Activated T-cell treated with anti-CD3 and anti-CD28 coated beads, Interleukin-2, amount 50 U/mL, for 24 hours (primary cell): ENCODE data around the gene STXBP5.

Experiments
- DNase-seq: peaks from one replicate; pipeline ENCODE4 v3.0.0-alpha.2; 2020
- H3K27ac Mint-ChIP-seq: 2 replicates; pipeline ENCODE4 v1.8.0; 2020; ENCODE audit warnings: mild to moderate bottlenecking, mixed read lengths
- H3K27me3 Mint-ChIP-seq: 2 replicates; pipeline ENCODE4 v1.8.0; 2020; ENCODE audit warnings: mixed read lengths
- H3K36me3 Mint-ChIP-seq: 2 replicates; pipeline ENCODE4 v1.8.0; 2020; ENCODE audit warnings: low read depth, mixed read lengths
- H3K4me1 Mint-ChIP-seq: 2 replicates; pipeline ENCODE4 v1.8.0; 2020; ENCODE audit warnings: low read depth, mixed read lengths
- H3K4me3 Mint-ChIP-seq: 2 replicates; pipeline ENCODE4 v1.8.0; 2020; ENCODE audit warnings: mild to moderate bottlenecking, moderate library complexity, mixed read lengths
- H3K9me3 Mint-ChIP-seq: 2 replicates; pipeline ENCODE4 v1.8.0; 2020; ENCODE audit warnings: mixed read lengths

The STXBP5 gene

DNA sequence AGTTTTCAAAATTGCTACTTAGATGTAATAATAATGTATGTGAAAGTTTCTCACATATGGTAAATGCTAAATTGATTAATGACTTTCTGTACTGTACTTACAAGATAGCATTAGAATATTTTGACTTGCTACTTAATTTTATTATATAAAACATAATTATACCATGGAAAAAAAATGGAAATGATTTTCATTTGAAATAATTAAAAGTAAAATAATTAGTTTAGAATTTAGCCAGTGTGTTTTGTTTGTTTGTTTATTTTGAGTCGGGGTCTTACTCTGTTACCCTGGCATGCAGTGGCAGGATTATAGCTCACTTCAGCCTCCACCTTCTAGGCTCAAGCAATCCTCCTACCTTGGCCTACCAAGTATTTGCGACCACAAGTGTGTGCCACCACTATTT, 7.1 kb downstream of the STXBP5 start:
- no peaks in the 10 kb centered on the region for H3K27me3 Mint-ChIP-seq
- no peaks in the 10 kb centered on the region for H3K9me3 Mint-ChIP-seq
- peaks cover 42% of the 10 kb centered on the region for H3K36me3 Mint-ChIP-seq
- DNase-seq = no peak
- no peak overlapping the region for H3K27ac Mint-ChIP-seq
- H3K4me3 Mint-ChIP-seq = no peak overlapping the region
- H3K4me1 Mint-ChIP-seq = peaks cover 44% of the 10 kb centered on the region

- H3K27me3 Mint-ChIP-seq = no peaks in the 10 kb centered on the region
- DNase-seq = no peak
- peaks cover 43% of the 10 kb centered on the region for H3K36me3 Mint-ChIP-seq
- no peak overlapping the region for H3K27ac Mint-ChIP-seq
- peaks cover 43% of the 10 kb centered on the region for H3K4me1 Mint-ChIP-seq
- no peaks in the 10 kb centered on the region for H3K9me3 Mint-ChIP-seq
- no peak overlapping the region for H3K4me3 Mint-ChIP-seq
Measured at GRCh38 chr6:147211831-147212230, 7.6 kb downstream of the STXBP5 start.

DNA sequence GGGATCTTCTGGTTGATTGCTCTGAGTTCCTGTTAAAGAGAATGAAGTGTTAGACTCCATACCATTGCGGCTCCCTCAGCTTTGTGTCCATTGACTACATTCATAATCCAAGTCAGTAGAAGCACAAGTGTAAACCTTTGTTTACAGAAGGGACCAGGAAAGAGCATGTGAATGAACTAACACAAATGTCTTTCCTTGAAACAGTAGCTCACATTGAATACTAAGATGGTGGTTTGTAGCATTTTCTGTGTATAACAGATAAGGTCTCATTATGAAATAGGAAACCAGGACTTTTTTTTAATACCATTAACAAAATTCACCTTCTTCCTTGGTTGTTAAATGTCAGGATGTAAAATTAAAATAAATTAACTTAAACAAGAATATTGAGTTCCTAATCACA, 8.4 kb downstream of the STXBP5 start:
- Mint-ChIP-seq H3K4me3 (no peak overlapping the region), H3K4me1 (peaks cover 38% of the 10 kb centered on the region), H3K27ac (no peak overlapping the region), H3K9me3 (no peaks in the 10 kb centered on the region), H3K27me3 (no peaks in the 10 kb centered on the region), H3K36me3 (peaks cover 40% of the 10 kb centered on the region)
- no peak for DNase-seq

- Mint-ChIP-seq H3K9me3 (no peaks in the 10 kb centered on the region), H3K36me3 (peaks cover 41% of the 10 kb centered on the region), H3K4me3 (no peak overlapping the region), H3K27ac (no peak overlapping the region), H3K4me1 (peaks cover 34% of the 10 kb centered on the region), H3K27me3 (no peaks in the 10 kb centered on the region)
- DNase-seq = no peak
Measured at GRCh38 chr6:147213772-147214171, 9.6 kb downstream of the STXBP5 start.

DNA sequence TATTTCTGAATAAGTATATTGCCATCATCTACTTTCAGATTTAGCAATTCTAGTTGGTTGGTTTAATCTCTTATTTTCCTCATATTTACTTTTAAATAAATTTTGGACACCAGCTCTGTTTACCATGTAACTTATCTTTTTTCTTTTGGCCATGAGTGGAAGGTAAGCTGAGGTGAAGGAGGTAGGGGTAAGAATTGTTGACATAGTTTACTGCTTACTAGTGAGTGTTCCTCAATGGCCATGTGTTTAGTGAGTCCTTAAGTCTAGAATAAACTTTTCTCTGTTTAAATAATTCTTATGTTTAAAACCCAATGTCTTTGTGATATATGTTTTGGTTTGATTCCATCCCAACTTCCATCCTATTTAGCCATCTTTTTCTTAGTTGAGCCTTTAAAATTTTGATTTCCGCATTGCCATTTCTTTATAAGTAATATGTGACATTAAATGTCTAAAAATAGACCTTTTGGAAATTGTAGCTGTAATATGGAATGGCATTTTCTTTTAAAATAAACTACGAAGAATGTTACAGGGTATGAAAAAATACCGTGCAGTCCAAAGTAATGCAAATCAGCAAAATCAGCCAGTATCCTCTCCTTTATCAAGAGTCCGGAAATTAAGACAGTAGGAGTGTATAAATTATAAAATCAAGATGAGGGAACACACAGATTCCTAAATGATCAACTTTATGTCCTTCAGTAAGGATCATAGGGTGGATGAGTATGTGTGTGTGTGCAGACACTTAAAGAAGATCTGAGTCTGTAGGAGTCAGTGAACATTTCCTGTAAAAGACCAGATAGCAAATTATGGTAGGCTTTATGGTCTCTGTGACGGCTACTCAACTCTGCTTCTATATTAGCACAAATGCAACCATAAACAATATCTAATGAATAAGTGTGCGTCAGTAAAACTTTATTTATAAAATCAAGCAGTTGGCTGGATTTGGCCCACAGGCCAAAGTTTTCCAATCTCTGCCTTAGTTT, 10.3 kb downstream of the STXBP5 start:
- H3K36me3 Mint-ChIP-seq = peaks cover 48% of the 10 kb centered on the region
- peaks cover 35% of the 10 kb centered on the region for H3K4me1 Mint-ChIP-seq
- H3K4me3 Mint-ChIP-seq = no peak overlapping the region
- H3K27me3 Mint-ChIP-seq = no peaks in the 10 kb centered on the region
- no peaks in the 10 kb centered on the region for H3K9me3 Mint-ChIP-seq
- DNase-seq = no peak
- no peak overlapping the region for H3K27ac Mint-ChIP-seq

DNA sequence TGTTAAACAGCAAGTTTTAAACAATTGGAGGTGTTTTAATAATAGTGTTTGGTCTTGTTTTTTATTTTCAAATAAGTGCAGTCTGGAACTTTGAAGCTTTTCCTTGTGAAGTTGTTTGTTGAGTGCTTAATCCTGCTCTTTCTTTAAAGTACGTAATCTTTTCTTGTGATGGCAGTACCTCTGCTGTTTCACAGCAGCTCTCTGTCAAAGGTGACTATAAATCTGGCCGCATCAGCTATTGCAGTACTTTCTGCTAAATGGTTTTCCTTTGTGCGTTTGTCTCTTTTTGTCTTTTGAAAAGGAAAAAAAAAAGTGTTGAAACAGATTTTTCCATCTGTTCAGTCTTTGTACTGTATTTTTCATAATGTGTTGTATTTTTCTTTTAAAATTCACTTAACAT, 12.7 kb downstream of the STXBP5 start:
- no peak overlapping the region for H3K27ac Mint-ChIP-seq
- no peaks in the 10 kb centered on the region for H3K9me3 Mint-ChIP-seq
- DNase-seq = no peak
- H3K4me3 Mint-ChIP-seq = no peak overlapping the region
- peaks cover 43% of the 10 kb centered on the region for H3K4me1 Mint-ChIP-seq
- H3K36me3 Mint-ChIP-seq = peaks cover 56% of the 10 kb centered on the region
- no peaks in the 10 kb centered on the region for H3K27me3 Mint-ChIP-seq

GRCh38 chr6:147217840-147218404, 13.7 kb downstream of the STXBP5 start:
- Mint-ChIP-seq H3K27me3 (no peaks in the 10 kb centered on the region), H3K9me3 (no peaks in the 10 kb centered on the region), H3K27ac (no peak overlapping the region), H3K36me3 (peaks cover 58% of the 10 kb centered on the region), H3K4me1 (peaks cover 47% of the 10 kb centered on the region), H3K4me3 (no peak overlapping the region)
- no peak for DNase-seq

DNA sequence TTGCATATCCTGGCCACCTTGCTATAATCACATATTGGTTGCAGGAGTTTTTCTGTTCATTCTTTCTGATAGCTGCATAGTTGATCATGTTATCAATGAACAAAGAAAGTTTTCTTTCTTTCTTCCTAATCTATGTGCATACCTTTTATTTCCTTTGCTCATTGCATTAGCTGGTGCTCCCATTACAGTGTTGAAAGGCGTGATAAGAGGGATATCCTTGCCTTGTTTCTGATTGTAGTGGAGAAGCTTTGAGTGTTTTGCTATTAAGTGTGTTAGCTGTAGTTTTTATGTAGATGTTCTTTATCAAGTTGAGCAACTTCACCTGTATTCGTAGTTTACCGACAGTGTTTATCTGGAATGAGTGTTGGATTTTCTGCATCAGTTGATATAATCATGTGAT, 14.6 kb downstream of the STXBP5 start:
- Mint-ChIP-seq H3K9me3 (no peaks in the 10 kb centered on the region), H3K27me3 (no peaks in the 10 kb centered on the region), H3K27ac (no peak overlapping the region), H3K4me1 (peaks cover 53% of the 10 kb centered on the region), H3K4me3 (no peak overlapping the region), H3K36me3 (peaks cover 62% of the 10 kb centered on the region)
- DNase-seq = no peak

DNA sequence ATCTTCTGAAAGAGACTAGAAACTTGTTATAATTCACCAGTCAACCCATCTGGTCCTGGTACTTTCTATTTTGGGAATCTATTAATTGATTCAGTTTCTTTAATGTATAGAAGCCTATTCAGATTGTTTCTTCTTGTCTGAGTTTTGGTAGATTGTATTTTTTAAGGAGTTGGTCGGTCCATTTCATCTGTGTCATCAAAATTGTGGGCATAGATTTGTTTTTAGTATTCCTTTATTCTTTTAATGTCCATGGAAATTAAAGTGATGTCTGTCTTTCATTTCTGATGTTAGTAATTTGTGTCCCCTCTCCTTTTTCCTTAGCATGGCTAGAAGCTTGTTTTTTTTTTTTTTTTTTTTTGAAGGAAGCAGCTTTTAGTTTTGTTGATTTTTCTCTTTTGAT, 15.2 kb downstream of the STXBP5 start:
- no peak overlapping the region for H3K27ac Mint-ChIP-seq
- H3K27me3 Mint-ChIP-seq = no peaks in the 10 kb centered on the region
- peaks cover 49% of the 10 kb centered on the region for H3K4me1 Mint-ChIP-seq
- peaks cover 64% of the 10 kb centered on the region for H3K36me3 Mint-ChIP-seq
- H3K4me3 Mint-ChIP-seq = no peak overlapping the region
- H3K9me3 Mint-ChIP-seq = no peaks in the 10 kb centered on the region
- DNase-seq = no peak

DNA sequence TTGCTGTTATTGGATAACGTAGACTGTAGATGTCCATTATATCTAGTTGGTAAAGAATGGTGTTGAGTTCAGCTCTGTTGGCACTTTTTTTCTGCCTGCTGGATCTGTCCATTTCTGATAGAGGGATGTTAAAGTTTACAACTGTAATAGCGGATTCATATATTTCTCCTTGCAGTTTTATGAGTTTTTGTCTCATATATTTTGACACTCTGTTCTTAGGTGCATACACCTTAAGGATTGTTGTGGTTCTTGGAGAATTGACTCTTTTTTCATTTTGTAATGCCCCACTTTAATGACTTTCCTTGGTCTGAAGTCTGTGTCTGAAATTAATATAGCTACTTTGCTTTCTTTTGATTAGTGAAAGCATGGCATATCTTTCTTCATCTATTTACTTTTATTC, 16.1 kb downstream of the STXBP5 start:
- Mint-ChIP-seq H3K27me3 (no peaks in the 10 kb centered on the region), H3K36me3 (peaks cover 63% of the 10 kb centered on the region), H3K27ac (no peak overlapping the region), H3K4me1 (peaks cover 49% of the 10 kb centered on the region), H3K9me3 (no peaks in the 10 kb centered on the region), H3K4me3 (no peak overlapping the region)
- DNase-seq = no peak

GRCh38 chr6:147221739-147222138, 17.5 kb downstream of the STXBP5 start:
- Mint-ChIP-seq H3K27ac (no peak overlapping the region), H3K36me3 (peaks cover 71% of the 10 kb centered on the region), H3K27me3 (no peaks in the 10 kb centered on the region), H3K4me3 (no peak overlapping the region), H3K4me1 (peaks cover 52% of the 10 kb centered on the region), H3K9me3 (no peaks in the 10 kb centered on the region)
- no peak for DNase-seq

DNA sequence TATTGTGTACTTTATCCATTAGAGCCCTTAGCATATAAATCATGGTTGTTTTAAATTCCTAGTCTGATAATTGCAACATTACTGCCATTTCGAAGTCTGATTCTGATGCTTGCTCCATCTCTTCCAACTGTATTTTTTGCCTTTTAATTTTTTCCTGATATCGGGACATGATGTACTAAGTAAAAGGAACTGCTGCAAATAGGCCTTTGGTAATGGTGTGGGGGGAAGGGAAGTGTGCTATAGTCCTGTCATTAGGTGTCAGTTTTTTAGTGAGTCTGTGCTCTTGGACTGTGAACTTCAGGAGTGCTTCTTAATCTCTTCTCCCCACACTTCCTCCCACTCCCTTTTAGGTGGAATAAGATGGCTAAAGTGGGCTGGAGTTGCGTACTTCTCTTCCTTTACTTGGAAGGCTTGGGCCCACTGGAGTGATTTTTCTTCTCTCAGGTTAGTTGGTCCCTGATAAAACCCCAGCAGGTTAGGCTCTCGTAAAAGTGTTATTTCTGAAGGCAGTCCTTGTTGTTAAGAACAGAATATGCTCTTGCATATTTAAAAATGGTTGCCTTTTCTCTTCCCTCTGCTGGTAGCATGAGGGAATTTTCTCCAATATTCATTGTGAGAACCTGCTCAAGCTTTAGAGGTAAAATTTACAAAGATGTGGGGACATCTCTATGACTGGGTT, 18.1 kb downstream of the STXBP5 start:
- no peak for DNase-seq
- H3K4me1 Mint-ChIP-seq = peaks cover 54% of the 10 kb centered on the region

GRCh38 chr6:147223736-147224135, 19.5 kb downstream of the STXBP5 start:
- no peak for DNase-seq
- peaks cover 65% of the 10 kb centered on the region for H3K36me3 Mint-ChIP-seq
- no peak overlapping the region for H3K27ac Mint-ChIP-seq
- no peaks in the 10 kb centered on the region for H3K27me3 Mint-ChIP-seq
- no peaks in the 10 kb centered on the region for H3K9me3 Mint-ChIP-seq
- H3K4me3 Mint-ChIP-seq = no peak overlapping the region
- H3K4me1 Mint-ChIP-seq = peaks cover 61% of the 10 kb centered on the region

More for the DNA sequence above, 18.1 kb downstream of the STXBP5 start:
- Mint-ChIP-seq H3K4me3 (no peak overlapping the region), H3K9me3 (no peaks in the 10 kb centered on the region), H3K27me3 (no peaks in the 10 kb centered on the region), H3K36me3 (peaks cover 72% of the 10 kb centered on the region), H3K27ac (no peak overlapping the region)

- H3K27ac Mint-ChIP-seq = no peak overlapping the region
- H3K4me3 Mint-ChIP-seq = no peak overlapping the region
- peaks cover 50% of the 10 kb centered on the region for H3K4me1 Mint-ChIP-seq
- H3K27me3 Mint-ChIP-seq = no peaks in the 10 kb centered on the region
- H3K36me3 Mint-ChIP-seq = peaks cover 56% of the 10 kb centered on the region
- DNase-seq = no peak
- no peaks in the 10 kb centered on the region for H3K9me3 Mint-ChIP-seq
Measured at GRCh38 chr6:147226163-147226724, 22.0 kb downstream of the STXBP5 start.
